Right lobe of liver (tissue), 4 donors: ENCODE data around the gene CYP2W1.

Experiments
- CTCF ChIP-seq, 4 donors: fragments of 200-600 bp in 3 of 4; fragments of 450-650 bp in 1 of 4; IDR thresholded peaks; one replicate each; pipeline versions ENCODE4 v1.5.1 to v1.8.0; 2016 to 2022; ENCODE audit warnings: antibody characterized with exemption in 4 of 4, mild to moderate bottlenecking in 2 of 4
- POLR2A ChIP-seq: fragments of 450-650 bp; IDR thresholded peaks from one replicate; pipeline ENCODE4 v1.6.1; 2017; ENCODE audit warnings: antibody characterized with exemption, mild to moderate bottlenecking
- donor health status: DM: no; HTN: no; CAD: no.
- donor health status: DM: no; HTN: no; CAD: no.
- donor health status: DM: no; HTN: yes; CAD: no.

- TF ChIP-seq CTCF (IDR thresholded peaks at IDR 0.05) (no peak), POLR2A (no peak)
These were observed 37.8 kb upstream of the CYP2W1 start for GRCh38 chr7:945147-945555.
